Erythroblast (primary cell): ENCODE measurements around the gene BGLAP.

ENCODE experiments used
- GATA1 ChIP-seq: IDR thresholded peaks from 2 replicates; pipeline ENCODE4 v1.6.1; 2011; ENCODE audit warnings: low read depth, mild to moderate bottlenecking, control low read depth, low read length, moderate library complexity
- POLR2A ChIP-seq: IDR thresholded peaks from 2 replicates; pipeline ENCODE4 v1.6.1; 2011; ENCODE audit warnings: mild to moderate bottlenecking, low read length

GRCh38 chr1:156217871-156218270 is 24.1 kb upstream of the BGLAP start:
- TF ChIP-seq POLR2A (no peak), GATA1 (no peak)
